ENCODE data around the gene IL15. TPM values are rescaled to one million over a fixed set of nuclear protein-coding genes. Genes with fewer than 3 reads are reported as not detected.

The IL15 gene
- total and polyA plus RNA-seq, 5 experiments from 2014 or later, result 0.39 to 1.6 (median 0.63) TPM; not detected in 1

GRCh38 chr4:141635736-141636081 lies 674 bp upstream of the IL15 start:
- H3K4me1 Mint-ChIP-seq, result peaks cover 2 to 31% (median 13%) of the 10 kb centered on the region in 4 donors
- H3K4me3 Mint-ChIP-seq, result peak overlapping the region; percentile 88 to 98 (median 93)
- H3K36me3 Mint-ChIP-seq, result no peaks in the 10 kb centered on the region
- H3K27ac Mint-ChIP-seq, result peak overlapping the region in 3 of 10 donors; percentile 35 to 64 (median 39)
- H3K27me3 Mint-ChIP-seq, result peaks cover 5 to 27% (median 9%) of the 10 kb centered on the region in 5 donors
- peaks cover 0 to 3% (median 0%) of the 10 kb centered on the region in 9 donors for H3K9me3 Mint-ChIP-seq
- DNase-seq (no peak), ATAC-seq (peak in 1 of 2 donors; percentile 23)
- POLR2A ChIA-PET, result no interaction called here

- H3K9me3 Mint-ChIP-seq, result peaks cover 0 to 3% (median 0%) of the 10 kb centered on the region in 9 donors
- peaks cover 4 to 27% (median 7%) of the 10 kb centered on the region in 5 donors for H3K27me3 Mint-ChIP-seq
- H3K36me3 Mint-ChIP-seq, result no peaks in the 10 kb centered on the region
- H3K4me3 Mint-ChIP-seq, result peak overlapping the region; percentile 88 to 98 (median 93)
- ATAC-seq, result peak; percentile 54 to 68
- peak overlapping the region in 9 of 10 donors; percentile 48 to 90 (median 72) for H3K27ac Mint-ChIP-seq
- POLR2A ChIA-PET, result no interaction called here
- DNase-seq, result peak in 5 of 10 donors; percentile 4 to 16 (median 8)
- H3K4me1 Mint-ChIP-seq, result peaks cover 2 to 32% (median 13%) of the 10 kb centered on the region in 4 donors
These were observed 533 bp downstream of the IL15 start for GRCh38 chr4:141636771-141637460.

- POLR2A ChIA-PET, result interaction anchor here (0.5 kb wide), 1 partner anchor 1145 kb away, joined by 4 read pairs; no protein-coding TSS in a partner anchor
- Mint-ChIP-seq H3K9me3 (peaks cover 0 to 3% (median 0%) of the 10 kb centered on the region in 9 donors), H3K36me3 (no peaks in the 10 kb centered on the region), H3K4me3 (peak overlapping the region; percentile 51 to 98 (median 93)), H3K27ac (peak overlapping the region in 1 of 10 donors; percentile 82), H3K4me1 (peaks cover 2 to 32% (median 13%) of the 10 kb centered on the region in 4 donors), H3K27me3 (peaks cover 4 to 27% (median 7%) of the 10 kb centered on the region in 5 donors)
- ATAC-seq, result no peak
- DNase-seq, result no peak
These were observed 1.2 kb downstream of the IL15 start for GRCh38 chr4:141637565-141637964.

- Mint-ChIP-seq H3K4me3 (peak overlapping the region in 2 of 10 donors; percentile 9 to 58), H3K4me1 (peaks cover 2 to 35% (median 13%) of the 10 kb centered on the region in 4 donors), H3K9me3 (peaks cover 0 to 3% (median 0%) of the 10 kb centered on the region in 9 donors), H3K27me3 (peaks cover 4 to 27% (median 7%) of the 10 kb centered on the region in 5 donors), H3K36me3 (no peaks in the 10 kb centered on the region), H3K27ac (no peak overlapping the region)
- DNase-seq (no peak), ATAC-seq (no peak)
- POLR2A ChIA-PET, result interaction anchor here (0.5 kb wide), 1 partner anchor 1146 kb away, joined by 4 read pairs; no protein-coding TSS in a partner anchor
These were observed 1.8 kb downstream of the IL15 start for GRCh38 chr4:141638230-141638629.

- H3K27me3 Mint-ChIP-seq, result peaks cover 4 to 30% (median 7%) of the 10 kb centered on the region in 5 donors
- H3K27ac Mint-ChIP-seq, result no peak overlapping the region
- H3K4me3 Mint-ChIP-seq, result peak overlapping the region in 1 of 10 donors; percentile 45
- no peaks in the 10 kb centered on the region for H3K36me3 Mint-ChIP-seq
- DNase-seq (no peak), ATAC-seq (no peak)
- H3K4me1 Mint-ChIP-seq, result peaks cover 2 to 41% (median 12%) of the 10 kb centered on the region in 4 donors
- peaks cover 0 to 3% (median 0%) of the 10 kb centered on the region in 9 donors for H3K9me3 Mint-ChIP-seq
- POLR2A ChIA-PET, result no interaction called here
These were observed 4.3 kb downstream of the IL15 start for GRCh38 chr4:141640696-141641095.

GRCh38 chr4:141642063-141642462 lies 5.7 kb downstream of the IL15 start:
- ATAC-seq (no peak), DNase-seq (no peak)
- H3K36me3 Mint-ChIP-seq, result no peaks in the 10 kb centered on the region
- H3K4me1 Mint-ChIP-seq, result peaks cover 0 to 38% (median 6%) of the 10 kb centered on the region in 4 donors
- POLR2A ChIA-PET, result no interaction called here
- no peak overlapping the region for H3K4me3 Mint-ChIP-seq
- H3K9me3 Mint-ChIP-seq, result peaks cover 0 to 3% (median 0%) of the 10 kb centered on the region in 9 donors
- no peak overlapping the region for H3K27ac Mint-ChIP-seq
- peaks cover 5 to 29% (median 7%) of the 10 kb centered on the region in 5 donors for H3K27me3 Mint-ChIP-seq

- no peaks in the 10 kb centered on the region for H3K36me3 Mint-ChIP-seq
- H3K9me3 Mint-ChIP-seq, result peaks cover 0 to 3% (median 0%) of the 10 kb centered on the region in 9 donors
- POLR2A ChIA-PET, result no interaction called here
- no peak for ATAC-seq
- peaks cover 0 to 35% (median under 1%) of the 10 kb centered on the region in 4 donors for H3K4me1 Mint-ChIP-seq
- H3K27ac Mint-ChIP-seq, result no peak overlapping the region
- DNase-seq, result no peak
- H3K4me3 Mint-ChIP-seq, result no peak overlapping the region
- peaks cover 2 to 28% (median 7%) of the 10 kb centered on the region in 5 donors for H3K27me3 Mint-ChIP-seq
These were observed 6.3 kb downstream of the IL15 start for GRCh38 chr4:141642711-141643110.

GRCh38 chr4:141643557-141643956 lies 7.2 kb downstream of the IL15 start:
- no peaks in the 10 kb centered on the region for H3K36me3 Mint-ChIP-seq
- H3K4me3 Mint-ChIP-seq, result no peak overlapping the region
- H3K27me3 Mint-ChIP-seq, result peaks cover 2 to 28% (median 4%) of the 10 kb centered on the region in 5 donors
- peaks cover 0 to 34% (median 0%) of the 10 kb centered on the region in 4 donors for H3K4me1 Mint-ChIP-seq
- peaks cover 0 to 3% (median 0%) of the 10 kb centered on the region in 9 donors for H3K9me3 Mint-ChIP-seq
- POLR2A ChIA-PET, result no interaction called here
- H3K27ac Mint-ChIP-seq, result no peak overlapping the region
- DNase-seq (no peak), ATAC-seq (no peak)

- peaks cover 0 to 23% (median 0%) of the 10 kb centered on the region in 4 donors for H3K4me1 Mint-ChIP-seq
- ATAC-seq, result no peak
- no peak overlapping the region for H3K4me3 Mint-ChIP-seq
- no peak overlapping the region for H3K27ac Mint-ChIP-seq
- peaks cover 0 to 24% (median 4%) of the 10 kb centered on the region in 5 donors for H3K27me3 Mint-ChIP-seq
- DNase-seq, result no peak
- H3K36me3 Mint-ChIP-seq, result no peaks in the 10 kb centered on the region
- no peaks in the 10 kb centered on the region for H3K9me3 Mint-ChIP-seq
- POLR2A ChIA-PET, result no interaction called here
These were observed 9.4 kb downstream of the IL15 start for GRCh38 chr4:141645611-141646340.

- ATAC-seq (no peak), DNase-seq (no peak)
- Mint-ChIP-seq H3K9me3 (no peaks in the 10 kb centered on the region), H3K4me1 (peaks cover 0 to 22% (median 0%) of the 10 kb centered on the region in 4 donors), H3K27ac (no peak overlapping the region), H3K27me3 (peaks cover 0 to 24% (median 4%) of the 10 kb centered on the region in 5 donors), H3K4me3 (no peak overlapping the region), H3K36me3 (no peaks in the 10 kb centered on the region)
- POLR2A ChIA-PET, result no interaction called here
These were observed 10.6 kb downstream of the IL15 start for GRCh38 chr4:141646969-141647368.

- POLR2A ChIA-PET, result no interaction called here
- Mint-ChIP-seq H3K27me3 (peaks cover 0 to 24% (median 4%) of the 10 kb centered on the region in 5 donors), H3K36me3 (no peaks in the 10 kb centered on the region), H3K9me3 (no peaks in the 10 kb centered on the region), H3K4me1 (peaks cover 0 to 22% (median 0%) of the 10 kb centered on the region in 4 donors), H3K4me3 (no peak overlapping the region), H3K27ac (no peak overlapping the region)
- DNase-seq (no peak), ATAC-seq (no peak)
These were observed 11.6 kb downstream of the IL15 start for GRCh38 chr4:141647966-141648365.

- POLR2A ChIA-PET, result no interaction called here
- Mint-ChIP-seq H3K36me3 (no peaks in the 10 kb centered on the region), H3K27ac (no peak overlapping the region), H3K27me3 (peaks cover 0 to 6% (median 2%) of the 10 kb centered on the region in 5 donors), H3K9me3 (no peaks in the 10 kb centered on the region), H3K4me3 (no peak overlapping the region), H3K4me1 (peaks cover 0 to 8% (median 0%) of the 10 kb centered on the region in 4 donors)
- ATAC-seq, result no peak
- DNase-seq, result no peak
These were observed 15.9 kb downstream of the IL15 start for GRCh38 chr4:141652161-141652778.

Data from naive thymus-derived CD8-positive, alpha-beta T cell (primary cell).